Raji (cell line): Measurements from ENCODE around the gene CDHR5.

Experiments
- POLR2A ChIP-seq: IDR thresholded peaks from 2 replicates; pipeline ENCODE4 v1.6.1; 2011; ENCODE audit warnings: low read depth, low read length, control low read depth; ENCODE audit not compliant: insufficient read depth

Gene CDHR5

DNA sequence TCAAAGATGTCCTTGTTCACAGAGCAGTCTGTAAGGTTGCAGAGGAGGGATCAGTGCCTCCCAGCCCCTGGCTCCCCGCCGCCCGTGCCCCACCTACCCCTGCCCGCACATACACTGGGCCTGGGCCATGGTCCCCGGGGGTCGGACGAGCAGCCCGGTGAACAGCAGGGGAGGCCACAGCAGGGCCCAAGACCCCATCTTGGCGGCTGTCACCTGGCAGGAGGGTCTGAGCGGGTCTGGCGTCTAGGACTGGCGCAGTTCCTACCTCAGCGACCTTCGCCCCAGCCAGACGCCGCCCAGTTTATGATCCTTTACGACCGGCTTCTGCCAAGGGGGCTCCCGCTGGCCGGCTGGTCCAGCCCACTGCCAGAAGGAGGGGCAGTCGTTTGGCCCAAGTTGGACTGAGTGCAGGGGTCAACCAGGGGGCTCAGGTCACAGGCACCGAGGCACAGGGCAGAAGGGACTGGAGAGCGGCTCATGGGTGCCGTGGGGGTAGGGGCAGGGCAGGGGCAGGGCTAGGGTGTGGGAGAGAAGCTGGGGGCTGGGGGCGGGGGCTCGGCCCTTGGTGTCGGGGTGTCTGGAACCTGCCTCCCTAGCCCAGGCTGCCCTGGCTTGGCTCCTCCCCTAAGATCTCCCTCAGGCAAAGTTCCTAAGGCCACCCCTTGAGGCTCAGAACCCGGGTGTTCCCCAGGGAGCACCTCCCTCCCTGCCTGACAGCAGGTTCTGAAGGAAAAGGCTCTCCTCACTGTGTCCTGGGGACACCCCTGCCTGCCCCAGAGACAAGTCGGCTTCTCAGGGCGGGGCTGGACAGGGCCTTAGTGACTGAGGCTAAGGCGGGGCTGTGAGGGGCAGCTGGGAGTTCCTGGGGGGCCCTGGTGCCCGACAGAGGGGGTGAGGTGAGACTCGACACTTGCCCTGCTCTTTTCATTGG lies at the start of gene CDHR5:
TSS of gene CDHR5 (minus strand) at position 251 of the 931 bp plus-strand sequence. CDS start at position 198, 53 bp downstream.
- TF ChIP-seq POLR2A: no peak

DNA sequence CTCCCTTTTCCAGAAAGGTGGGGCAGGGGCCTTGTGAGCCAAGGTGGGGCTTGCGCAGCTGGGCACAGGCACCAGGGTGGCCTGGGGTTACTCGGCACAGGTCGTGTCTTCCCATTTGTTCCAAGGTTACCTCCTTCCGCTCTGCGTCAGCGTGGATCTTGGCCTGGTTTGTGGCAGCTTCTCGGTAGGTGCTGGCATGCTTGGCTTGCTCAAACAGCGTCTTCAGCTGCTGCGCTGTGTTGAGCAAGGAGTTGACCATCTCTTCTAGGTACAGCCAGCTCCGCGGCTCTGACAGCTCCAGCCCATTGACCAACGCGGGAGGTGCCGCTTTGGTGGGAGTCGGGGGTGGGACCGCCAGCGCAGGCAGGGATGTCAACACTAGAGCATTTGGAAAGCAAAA lies 49.7 kb upstream of the CDHR5 start:
- TF ChIP-seq POLR2A: no peak

- TF ChIP-seq POLR2A: no peak
Measured at GRCh38 chr11:673866-674265, 49.1 kb upstream of the CDHR5 start.

GRCh38 chr11:665704-666281 lies 41.0 kb upstream of the CDHR5 start:
- TF ChIP-seq POLR2A: no peak

DNA sequence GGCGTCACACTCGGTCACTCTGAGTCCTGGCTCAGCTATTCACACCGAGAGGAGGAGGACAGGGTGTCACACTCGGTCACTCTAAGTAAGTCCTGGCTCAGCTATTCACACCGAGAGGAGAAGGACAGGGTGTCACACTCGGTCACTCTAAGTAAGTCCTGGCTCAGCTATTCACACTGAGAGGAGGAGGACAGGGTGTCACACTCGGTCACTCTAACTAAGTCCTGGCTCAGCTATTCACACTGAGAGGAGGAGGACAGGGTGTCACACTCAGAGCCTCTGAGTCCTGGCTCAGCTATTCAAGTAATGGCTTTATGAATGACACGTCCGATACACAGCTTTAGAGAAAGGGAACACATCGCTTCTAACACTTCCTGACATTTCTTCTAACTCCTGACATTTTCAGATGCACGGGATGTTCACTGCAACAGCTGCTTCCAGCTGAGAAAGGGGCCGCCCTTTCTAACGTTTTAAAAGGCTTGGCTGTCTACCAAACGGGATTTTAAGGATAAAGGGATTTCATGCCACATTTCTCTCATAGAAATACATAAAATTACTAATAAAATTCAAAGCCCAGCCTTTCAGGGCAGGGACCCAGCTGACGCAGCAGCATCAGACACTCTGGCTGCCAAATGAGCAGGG lies 40.4 kb upstream of the CDHR5 start:
- TF ChIP-seq POLR2A: no peak

DNA sequence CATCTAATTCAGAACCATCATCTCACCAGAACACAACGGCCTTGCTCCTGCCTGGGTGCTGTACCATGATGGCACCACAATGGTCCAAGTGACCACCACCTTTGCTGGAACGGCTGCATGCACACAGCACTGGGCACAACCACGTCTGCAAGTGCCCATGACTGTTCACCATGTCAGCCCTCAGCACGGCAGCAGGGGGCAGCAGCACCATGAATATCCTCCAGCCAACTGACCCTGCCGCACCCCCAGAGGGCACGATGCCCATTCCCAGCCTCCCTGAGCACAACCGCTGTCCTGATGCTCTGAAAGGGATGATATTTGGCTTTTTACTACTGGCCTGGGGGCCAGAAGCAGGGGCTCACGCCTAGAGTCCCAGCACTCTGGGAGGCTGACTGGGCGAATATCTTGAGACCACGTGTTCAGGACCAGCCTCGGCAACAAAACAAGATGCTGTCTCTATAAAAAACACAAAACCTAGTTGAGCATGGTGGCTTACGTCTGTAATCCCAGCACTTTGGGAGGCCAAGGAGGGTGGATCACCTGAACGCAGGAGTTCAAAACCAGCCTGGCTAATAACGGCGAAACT lies 38.0 kb upstream of the CDHR5 start:
- TF ChIP-seq POLR2A: no peak

GRCh38 chr11:660681-661444 lies 36.1 kb upstream of the CDHR5 start:
- no peak for TF ChIP-seq POLR2A

GRCh38 chr11:660281-660680 lies 35.5 kb upstream of the CDHR5 start:
- no peak for TF ChIP-seq POLR2A

DNA sequence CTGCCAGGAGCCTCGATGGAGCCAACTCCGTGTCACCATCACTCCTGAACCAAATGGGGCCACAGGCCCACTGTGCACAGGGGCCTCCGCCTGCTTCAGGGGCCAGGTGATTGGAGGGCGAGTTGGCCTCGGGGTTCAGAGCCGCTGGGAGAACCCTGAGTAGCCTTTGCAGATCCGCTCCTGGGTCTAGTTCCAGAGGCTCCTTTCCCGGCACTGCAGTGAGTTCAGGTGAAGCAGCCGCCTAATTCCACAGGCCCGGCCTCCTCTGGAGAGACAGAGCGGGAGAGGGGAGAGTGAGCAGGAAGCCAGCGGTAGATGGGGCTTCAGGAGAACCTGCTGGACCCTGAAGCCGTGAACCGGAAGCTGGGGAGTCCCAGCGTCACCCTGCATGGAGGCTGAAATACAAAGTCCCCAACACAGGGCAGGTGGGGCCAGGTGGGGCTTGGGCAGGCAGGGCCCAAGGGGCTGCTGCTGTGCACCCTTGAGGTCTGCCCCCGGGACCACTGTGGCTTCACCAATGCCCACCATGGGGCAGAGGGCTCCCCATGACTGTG lies 34.9 kb upstream of the CDHR5 start:
- no peak for TF ChIP-seq POLR2A

- TF ChIP-seq POLR2A: no peak
Measured at GRCh38 chr11:657691-658126, 33.0 kb upstream of the CDHR5 start.

GRCh38 chr11:656866-657265 lies 32.1 kb upstream of the CDHR5 start:
- TF ChIP-seq POLR2A: no peak

GRCh38 chr11:656426-656825 lies 31.7 kb upstream of the CDHR5 start:
- TF ChIP-seq POLR2A: no peak

DNA sequence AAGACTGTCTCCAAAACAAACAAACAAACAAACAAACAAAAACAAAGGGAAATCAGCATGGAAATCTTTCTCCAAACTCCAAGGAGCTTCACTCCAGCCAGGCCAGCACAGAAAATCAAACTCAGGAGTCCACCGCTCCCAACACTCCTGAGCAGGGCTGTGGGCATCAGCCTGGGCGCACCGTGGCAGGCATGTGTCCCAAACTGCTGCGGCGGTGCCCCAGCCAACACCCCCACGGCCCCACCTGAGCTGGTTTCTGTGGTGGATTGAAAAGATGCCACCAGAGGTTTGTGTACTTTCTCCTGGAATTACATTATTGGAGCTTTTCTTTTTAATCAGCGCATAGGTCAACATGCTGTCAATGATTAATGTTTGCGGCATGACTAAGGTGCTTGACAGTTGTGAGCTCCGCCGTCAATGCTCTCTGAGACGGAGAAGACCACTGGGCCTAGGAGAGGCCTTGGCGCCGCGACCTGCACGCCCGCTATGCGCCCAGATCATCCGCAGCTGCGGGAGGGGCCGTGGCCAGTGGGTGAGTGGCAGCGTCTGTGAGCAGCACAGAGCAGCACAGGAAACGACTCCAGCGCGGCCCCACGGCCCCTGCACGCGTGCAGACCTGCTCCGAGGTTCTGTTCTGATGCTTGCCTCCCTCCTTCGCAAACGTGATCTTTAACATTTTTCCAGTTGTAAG lies 30.4 kb upstream of the CDHR5 start:
- no peak for TF ChIP-seq POLR2A

DNA sequence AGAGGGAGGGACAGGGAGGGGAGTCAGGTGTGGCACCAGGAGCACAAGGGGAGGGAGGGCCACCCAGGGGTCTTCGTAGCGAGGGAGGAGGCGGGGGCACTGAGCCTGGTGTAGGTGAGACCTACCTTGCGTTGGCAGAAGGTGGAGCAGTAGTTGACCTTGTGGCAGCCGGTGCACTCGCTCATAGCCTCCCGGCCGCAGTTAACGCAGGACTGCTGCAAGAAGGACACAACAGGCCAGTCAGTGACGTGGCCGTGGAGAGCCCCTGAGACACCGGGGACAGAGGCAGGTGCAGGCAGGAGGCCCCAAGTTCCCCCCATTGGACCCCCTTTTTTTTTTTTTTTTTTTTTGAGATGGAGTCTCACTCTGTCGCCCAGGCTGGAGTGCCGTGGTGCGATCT lies 29.1 kb upstream of the CDHR5 start:
- TF ChIP-seq POLR2A: no peak
